GM19043 (cell line): ENCODE results near the gene MUL1.

Source experiments
- ATAC-seq: cut with Tn5 transposase; IDR thresholded peaks from one replicate; pipeline ENCODE4 v1.9.1; 2021; ENCODE audit warnings: low read depth; ENCODE audit not compliant: unreplicated experiment

MUL1 gene

DNA sequence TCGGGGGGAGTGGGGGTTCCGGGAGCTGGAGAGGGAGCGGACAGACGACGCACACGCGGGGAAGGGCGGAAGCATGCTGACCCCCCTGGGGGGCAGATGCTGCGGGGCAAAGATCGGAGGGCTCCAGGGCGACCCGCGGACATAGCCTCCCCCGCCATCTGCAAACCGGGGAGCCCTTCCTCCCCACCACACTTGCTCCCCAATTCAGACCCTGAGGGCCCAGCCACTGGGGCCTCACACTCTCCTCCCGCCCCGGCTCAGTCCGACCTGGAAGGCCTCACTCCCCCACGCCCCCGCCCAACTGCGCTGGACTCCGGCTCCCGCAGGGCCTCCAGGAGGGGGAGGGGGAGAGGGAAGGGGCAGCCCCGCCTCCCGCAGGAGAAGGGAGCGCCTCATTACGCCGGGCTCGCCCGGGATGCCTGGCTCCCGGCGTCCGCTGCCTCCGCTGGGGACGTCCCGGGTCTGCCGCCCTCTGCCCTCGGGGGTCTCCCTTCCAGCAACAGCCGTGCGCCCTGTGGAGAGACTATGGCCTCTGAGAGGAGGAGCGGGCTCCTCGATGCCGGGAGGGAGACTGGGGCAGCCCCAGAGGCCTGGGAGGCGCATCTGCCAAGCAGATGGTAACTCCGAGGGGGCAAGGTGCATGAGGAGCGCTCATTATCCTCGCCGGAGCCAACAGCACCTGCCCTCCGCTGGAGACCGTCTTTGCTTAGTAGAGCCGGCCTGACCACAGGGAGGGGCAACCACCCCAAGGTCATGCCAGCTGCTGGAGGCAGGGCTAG is 21.3 kb downstream of the MUL1 start:
- no peak for ATAC-seq

DNA sequence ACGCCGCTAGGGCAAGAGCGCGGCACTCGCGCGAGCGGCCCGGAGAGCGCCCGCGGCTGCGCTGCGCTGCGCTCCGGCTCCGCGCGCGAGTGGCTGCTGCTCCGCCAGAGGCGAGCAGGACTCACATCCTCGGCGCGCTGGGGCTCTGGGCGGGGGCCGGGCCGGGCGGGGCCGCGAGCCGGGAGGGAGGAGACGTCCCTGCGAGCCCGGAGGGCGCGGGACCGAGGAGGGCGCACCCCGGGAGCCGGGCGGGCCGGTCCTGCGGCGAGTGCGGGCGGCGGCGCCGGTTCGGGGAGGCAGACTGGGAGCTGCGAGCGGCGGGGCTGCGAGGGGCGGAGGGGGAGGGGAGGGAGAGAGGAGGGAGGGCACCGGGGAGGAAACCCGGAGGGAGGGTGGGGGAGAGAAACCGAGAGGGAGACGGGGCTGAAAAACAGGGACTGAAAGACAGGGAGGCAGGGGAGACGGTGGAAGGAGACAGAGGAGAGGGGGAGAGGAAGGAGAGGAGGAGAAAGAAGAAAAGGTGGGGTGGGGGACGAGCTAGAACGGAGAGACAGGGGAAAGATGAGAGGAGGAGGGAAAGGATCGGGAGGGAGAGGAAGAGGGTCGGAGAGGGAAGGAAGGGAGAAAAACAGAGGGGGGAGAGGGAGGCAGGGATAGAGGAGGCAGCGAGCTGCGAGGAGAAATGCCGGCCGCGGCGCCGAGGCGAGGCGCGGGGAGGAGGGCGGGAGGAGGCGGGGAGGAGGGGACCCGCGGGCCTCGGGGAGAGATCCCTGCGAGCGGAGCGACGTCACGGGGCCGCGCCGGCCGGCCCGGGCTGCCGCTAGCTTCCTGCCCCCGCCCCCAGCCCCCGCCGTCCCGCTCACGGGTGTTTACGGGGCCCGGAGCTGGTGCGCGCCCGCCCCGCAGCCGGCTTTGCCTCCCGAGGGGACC is 22.2 kb downstream of the MUL1 start, which contains the start of gene CAMK2N1:
Gene CAMK2N1, minus strand, starts transcription at position 684 of the 930 bp plus-strand sequence. CDS start 831 bp downstream, outside the sequence.
- ATAC-seq = no peak

DNA sequence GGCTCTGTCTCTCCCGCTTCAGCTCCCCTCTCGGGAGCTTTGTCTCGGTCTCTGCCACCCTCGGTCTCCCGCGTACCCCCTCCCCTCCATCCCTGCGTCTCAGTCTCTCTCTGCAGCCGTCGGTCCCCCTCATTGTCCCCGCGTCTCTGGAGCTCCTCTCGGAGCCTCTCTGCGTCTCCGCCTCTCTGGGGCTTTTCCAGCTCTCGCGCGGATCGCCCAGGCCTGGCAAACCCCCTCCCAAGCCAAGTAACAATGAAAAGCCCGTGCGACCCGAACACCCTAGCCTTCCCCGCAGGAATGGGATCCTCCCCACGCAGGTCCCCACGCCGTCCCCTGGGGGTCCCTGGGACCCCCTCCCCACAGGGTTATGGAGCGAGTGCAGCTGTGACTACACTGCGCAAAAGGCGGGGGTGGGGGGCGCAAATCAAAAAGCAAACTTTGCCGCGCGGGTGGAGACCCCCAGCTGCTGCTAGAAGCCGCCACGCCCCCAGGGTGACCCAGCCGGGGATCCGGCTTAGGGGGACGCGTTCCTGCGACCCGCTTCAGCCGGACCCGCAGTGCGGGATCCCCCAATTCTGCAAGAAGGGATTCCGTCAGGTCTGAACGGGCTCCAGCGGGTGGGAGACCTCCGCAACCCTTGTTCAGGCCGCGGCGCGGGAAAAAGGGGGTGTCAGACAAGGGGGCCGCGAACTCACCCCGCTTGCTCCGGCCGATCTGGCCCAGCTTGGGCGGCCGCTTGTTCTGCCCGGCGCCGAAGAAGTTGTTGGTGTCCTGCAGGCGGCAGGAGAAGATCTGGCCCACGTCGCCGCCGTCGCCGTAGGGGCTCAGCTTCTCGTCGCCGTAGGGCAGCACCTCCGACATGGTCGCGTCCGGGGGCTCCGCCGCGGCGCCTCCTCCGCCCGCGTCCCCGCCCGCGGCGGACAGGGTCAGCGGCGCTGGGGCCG is 23.2 kb downstream of the MUL1 start:
- ATAC-seq = no peak

DNA sequence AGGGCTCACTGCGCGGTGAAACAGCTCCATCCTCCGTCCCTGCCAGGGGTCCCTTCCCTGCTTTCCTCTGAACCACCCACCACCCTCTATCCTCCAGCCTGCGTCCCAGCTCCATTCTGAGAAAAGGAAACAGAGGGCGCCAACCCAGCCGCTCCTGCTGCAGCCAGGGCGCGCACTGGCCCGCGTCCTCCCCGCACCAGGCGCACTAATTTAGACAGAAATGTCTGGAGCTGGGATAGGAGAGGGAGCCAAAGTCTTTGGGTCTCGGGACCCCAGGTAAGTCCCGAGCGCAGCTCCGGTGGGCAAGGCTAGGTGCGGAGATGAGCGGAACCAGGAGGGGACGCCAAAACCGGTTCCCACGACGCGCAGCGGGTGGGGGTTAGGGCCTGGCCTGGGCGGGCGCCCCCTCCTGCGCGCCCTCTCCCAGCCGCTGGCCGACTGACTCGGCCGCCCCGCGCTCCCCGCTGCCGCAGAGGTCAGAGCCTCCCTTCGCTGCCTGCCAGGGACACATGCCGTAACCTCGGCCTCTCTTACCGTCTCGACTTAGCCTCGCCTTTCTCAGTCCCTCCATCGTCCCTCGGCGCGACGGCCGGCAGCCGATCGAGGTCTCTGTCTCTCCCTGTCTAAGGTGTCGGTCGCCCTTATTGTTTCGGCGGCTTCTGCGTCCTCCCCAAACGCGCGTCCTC is 24.0 kb downstream of the MUL1 start:
- ATAC-seq = no peak

DNA sequence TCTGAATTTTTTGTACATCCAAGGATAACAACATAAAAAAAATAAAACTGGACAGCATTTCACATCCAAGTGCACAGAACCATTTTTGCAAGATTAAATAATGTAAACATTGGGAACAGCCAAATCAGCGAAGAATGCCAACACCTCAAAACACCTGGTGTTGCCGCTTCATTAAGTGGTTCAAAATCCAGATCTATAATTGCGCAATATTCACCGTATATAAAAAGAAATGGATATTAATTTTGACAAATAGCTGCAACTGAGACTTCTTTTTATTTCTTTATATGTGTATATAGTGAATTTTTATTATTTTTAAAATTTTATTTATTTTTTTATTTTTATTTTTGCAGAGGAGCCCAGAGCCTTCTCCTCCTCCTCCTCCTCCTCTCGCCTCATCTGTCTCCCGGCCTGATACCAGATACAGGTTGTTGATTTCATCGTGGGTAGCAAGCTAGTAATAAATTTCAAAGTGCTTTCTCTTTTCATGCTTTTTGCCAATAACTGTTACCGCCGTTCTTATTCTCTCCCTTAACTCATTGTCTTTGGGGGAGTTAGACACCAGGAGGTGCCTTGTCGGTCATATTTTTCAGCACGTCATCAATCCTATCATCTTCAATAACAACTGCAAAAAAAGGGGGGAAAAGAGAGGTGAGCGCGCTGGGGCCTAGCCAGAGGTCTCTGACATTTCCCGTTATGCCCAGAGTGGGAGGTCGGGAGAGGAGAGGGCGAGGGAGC is 24.7 kb downstream of the MUL1 start:
- ATAC-seq = no peak

DNA sequence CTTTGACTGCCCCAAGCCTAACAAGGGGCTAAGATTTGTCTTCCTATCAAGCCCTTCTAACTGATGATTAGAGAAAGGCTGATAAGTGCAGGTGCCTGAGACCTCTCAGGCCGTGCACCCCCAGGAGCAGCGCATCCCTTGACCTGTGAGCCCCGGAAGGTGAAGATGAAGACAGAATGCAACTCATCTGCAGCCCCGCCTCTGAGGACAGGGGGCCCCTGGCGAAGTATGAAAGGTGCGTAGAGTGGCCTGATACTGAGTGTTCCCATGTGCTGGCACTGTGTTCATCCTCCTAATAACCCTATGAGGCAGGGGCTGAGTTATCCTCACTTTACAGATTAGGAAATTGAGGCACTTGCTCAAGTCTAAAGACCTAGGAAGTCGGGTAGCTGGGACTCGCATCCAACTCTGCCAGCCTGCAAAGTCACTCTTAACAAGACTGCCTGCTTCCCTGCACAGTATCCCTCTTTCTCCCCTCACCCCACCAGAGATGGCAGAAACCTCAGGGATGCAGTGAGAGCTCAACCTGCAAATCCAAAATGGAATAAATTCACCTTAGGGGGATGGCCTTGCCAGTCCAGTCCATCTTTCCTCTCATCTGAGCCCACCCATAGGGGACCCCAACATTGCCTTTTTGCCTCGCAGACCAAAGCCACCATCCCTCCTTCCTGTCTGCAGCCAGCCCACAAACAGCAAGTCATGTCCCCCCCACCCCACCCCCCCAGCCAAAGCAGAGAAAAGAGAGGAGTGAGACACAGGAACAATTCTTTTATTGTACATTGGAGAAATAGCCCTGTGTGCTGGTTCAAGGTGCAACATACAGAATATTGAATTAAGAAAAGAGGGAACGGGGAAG is 26.1 kb downstream of the MUL1 start:
- ATAC-seq = no peak

DNA sequence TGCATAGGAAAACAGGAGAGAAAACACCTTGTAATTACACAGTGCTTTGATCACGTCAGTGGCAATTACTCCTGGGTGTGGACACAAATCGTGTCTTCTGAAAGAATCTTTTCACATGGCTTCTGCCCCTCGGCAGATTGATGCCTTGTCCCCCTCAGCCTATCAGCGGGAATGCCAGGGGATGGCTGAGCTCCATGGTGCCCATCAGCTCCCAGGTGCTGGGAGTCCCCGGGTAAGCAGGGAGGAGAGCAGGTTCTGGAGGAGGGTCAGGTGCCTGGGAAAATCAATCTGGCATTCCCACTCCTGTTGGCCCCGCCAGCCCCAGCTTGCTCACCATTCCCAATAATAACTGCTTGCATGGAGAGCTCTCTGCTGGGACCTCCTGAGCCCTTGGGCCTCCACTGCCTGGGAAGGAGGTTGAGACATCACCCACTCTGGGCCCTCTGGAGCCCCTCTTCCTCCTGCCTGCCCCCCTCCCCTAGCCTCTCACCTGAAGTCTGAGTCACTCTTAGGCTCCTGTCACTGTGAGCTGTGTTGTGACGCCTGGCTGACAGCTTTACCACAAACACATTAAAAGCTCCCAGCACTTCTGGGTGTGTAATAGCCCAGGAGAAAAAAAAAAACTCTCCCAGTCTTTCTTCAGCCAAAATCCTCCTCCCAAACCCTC is 26.9 kb downstream of the MUL1 start:
- no peak for ATAC-seq

DNA sequence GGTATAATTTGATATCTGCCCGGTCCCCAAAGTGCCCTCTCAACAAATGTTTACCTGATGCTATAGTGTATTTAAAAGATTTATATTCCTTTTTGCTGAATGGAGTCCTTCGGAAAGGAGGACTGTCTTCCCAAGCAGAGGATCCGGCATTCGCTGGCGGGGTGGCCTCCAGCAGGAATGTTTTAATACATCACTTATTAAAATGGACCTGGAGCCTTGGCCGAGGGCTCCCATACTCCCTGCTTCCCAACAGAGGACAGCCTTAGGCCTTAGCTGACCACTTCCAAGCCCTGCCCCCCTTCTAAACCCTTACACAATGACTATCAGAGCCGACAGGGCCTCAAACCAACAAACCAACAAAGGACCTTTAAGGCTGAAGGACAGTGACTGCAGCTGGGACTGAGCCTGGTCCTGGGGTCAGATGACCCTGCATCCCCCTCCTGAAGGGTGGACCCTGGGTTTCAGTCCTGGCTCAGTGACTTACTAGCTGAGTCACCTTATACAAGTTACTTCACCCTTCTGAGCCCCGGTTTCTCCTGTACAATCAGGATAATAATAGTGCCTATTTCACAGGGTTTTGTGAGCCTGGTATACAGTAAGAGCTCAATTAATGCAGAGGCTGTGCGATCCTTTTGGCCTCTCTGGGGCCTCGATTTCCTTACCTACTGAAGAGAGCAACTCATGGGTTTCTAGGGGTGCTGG is 27.6 kb downstream of the MUL1 start:
- no peak for ATAC-seq

DNA sequence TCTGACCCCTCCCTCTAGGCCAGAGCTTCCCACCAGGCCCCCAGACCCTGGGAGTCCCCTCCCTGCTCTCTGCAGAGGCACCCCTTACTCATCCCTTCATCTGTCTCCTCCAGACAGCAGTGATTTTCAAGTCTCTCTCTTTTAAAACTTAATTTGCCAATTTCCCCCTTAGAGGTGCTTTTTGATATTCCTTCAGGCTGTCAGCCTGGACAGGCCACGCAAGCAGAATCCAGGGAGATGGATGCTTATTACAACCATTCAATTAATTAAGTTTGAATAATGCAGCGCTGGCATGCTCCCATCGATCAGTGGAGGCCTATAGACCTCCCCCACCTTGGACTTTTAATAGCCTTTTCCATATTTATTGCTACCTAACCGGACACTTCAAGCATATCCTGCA is 28.1 kb downstream of the MUL1 start:
- no peak for ATAC-seq

DNA sequence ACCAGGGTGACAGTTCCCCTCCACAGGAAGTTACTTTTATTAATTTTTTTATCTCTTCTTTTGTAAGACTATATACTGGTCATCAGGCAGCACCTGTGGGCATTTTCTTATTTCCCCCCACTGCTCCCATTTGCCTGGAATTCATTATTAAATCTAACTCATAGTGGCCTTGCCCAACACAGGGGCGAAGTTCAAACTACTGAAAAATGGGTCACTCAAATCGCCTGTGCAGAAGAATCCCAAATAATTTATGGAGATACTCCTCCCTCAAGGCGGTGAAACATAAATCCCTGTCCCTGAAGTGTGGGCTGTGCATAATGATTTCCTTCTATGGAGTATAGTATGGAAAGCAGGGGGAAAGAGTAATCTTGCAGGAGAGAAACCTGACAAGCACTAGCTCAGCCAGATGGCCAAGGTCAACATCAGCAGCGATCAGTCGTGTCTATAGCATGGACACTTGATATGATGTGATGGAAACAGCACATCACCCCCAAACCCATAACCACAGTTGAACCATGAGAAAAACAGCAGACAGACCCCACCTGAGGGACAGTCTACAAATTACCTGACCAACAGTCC is 29.8 kb downstream of the MUL1 start:
- no peak for ATAC-seq

DNA sequence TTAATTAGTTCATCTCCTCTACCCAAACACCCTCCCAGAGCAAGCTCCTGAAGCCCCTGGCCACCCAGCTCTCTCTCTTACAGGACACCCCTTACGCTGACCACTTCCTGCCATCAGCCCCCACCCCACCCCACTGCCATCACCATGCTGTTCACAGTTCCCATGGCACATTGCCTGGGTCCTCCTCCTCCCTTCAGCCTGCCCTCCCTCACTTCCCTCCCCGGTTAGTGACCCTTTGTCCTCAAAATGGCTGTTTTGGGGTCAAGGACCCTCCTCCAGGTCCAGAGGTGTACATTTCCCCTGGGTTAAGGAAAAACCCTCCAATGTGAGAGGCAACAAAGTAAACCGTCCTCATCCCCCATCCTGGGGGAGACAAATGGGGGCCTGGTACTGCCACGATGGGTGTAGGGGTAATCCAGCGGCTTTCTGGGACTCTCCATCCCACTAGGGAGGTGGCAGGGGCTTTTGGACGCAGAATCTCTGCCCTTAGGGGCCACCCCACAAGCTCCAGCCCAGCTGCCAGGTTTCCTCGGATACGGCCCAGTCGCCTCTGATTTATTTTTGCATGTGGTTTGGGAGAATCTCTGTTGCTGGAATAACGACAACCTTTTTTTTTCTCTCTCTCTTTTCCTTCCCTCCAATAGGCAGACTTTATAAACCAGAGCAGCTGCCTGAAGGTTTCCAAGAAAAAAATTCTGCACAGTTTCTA is 30.4 kb downstream of the MUL1 start:
- no peak for ATAC-seq

DNA sequence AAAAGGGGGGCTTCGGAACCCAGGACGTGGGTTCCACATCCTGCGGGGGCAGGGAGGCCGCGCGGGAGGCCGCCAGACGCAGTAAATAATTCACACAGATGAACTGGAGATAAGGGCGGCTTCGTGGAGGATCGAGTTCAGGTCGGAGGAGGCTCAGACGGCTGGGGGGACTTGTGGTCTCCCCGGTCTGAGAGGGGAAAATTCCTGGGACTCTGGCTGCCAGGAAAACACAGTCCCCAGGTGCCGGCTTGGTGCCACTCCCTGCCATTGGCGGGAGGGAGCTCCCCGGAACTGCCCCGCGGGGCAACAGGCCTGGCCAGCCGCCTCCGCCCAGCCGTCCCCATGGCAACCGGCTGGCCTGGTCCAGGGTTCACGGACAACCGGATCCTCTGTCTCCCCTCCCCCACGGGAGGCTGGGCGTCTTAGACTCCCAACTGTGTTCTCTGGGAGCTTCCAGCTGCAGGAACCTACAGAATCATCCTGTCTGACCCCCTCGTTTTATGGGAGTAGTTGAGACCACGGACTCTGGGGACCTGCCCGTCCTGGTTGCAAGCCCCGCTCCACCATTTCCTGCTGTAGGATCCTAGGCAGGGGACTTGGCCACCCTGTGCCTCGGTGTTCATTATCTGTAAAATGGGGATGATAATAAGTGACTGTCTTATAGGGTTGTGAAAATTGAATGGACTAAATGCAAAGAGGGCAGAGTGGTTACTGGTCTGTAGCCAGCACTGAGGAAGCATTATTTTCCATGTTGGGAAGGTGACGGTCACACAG is 31.5 kb downstream of the MUL1 start:
- no peak for ATAC-seq

DNA sequence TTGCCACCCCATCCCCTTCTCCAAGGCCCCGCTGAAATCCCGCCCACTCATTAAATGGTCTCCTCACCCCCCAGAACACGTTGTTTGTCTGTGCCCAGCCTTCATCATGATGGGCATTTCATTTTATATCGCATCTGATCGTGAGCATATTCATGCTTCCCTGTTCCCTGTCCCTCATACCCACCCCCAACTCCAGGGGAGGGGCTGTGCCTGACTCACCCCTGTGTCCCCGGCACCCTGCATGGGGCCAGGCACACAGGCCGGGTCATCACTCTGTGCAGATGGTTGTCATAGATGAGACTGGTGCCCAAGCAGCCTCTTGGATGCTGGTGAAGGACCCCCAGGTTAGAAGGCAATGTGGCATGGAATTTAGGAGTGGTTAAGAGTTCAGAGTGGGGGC is 33.0 kb downstream of the MUL1 start:
- no peak for ATAC-seq

DNA sequence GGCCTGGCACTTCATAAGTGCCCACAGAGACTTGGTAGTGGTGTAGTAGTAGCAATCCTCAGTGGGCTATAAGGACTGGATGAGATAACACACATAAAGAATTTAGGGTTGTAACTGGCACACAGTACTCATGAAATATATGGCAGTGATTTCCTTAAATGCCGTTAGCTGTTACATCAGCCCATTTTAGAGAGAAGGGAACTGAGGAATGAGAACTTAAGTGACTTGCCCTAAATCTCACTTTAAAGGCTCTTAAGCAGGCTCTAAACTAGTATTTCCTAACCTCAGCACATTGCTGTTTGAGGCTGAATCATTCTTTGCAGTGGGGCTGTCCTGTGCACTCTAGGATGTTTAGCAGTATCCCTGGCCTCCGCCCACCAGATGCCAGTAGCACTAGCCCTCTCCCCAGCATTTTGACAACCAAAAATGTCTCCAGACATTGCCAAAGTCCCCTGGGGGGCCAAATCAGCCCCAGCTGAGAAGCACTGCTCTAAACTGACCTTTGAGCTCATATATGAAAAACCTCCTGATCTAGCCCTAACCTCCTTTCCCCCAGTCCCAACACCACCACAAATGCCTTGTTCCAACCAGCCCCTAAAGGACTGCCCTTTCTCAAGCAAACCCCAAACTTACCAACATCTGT is 33.5 kb downstream of the MUL1 start:
- ATAC-seq = no peak

DNA sequence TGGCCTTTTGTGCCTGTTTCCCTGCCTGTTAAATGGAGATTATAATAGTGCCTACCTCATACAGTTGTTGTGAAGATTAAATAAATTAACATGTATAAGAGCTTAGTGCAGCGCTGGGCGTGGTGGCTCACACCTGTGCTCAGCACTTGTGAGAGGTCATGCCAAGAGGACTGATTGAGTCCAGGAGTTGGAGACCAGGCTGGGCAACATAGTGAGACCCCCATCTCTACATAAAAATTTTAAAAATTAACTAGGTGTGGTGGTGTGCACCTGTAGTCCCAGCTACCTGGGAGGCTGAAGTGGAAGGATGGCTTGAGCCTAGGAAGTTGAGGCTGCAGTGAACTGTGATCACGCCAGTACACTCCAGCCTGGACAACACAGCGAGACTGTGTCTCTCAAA is 34.1 kb downstream of the MUL1 start:
- no peak for ATAC-seq
